Measurements from ENCODE around the gene C9orf43.
"Not testable (repeated sequence)": the region's sequence is repeated elsewhere in the genome, so short reads cannot be mapped to it uniquely, and the experiment has no call there.

C9orf43 gene

DNA sequence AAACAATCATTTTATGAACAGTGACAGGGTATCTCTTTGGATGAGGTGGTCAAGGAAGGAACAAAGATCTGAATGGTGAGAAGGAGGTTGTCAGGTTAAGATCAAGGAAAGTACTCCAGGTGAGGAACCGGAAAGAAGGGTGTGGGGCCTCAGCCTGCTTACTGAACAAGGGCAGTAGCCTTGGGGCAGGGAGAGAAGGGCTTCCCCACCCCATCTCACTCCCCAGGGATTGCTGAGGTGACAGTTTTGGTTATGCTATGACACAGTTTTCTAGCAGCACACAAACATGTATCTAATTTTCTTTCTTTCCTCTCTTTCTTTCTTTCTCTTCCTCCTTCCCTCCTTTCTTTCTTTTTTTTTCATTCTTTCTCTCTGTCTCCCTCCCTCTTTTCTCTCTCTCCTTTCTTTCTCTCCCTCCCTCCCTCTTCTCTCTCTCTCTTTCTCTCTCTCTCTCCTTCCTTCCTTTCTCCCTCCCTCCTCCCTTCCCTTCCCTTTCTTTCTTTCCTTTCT, 29.6 kb upstream of the C9orf43 start:
- no peaks in the 10 kb centered on the region for H3K27me3 ChIP-seq
- no peak overlapping the region for H3K4me3 ChIP-seq
- H3K36me3 ChIP-seq = peaks cover 0 to 5% (median 0%) of the 10 kb centered on the region in 11 experiments; a peak in 3 of 22 replicates
- H3K4me2 ChIP-seq = peak overlapping the region in 10 of 11 experiments; percentile 7 to 57 (median 40); a peak in 13 of 22 replicates
- H3K27ac ChIP-seq = peak overlapping the region in 1 of 11 experiments; percentile 25; a peak in 1 of 22 replicates
- peaks cover 9 to 42% (median 16%) of the 10 kb centered on the region in 10 experiments for H3K4me1 ChIP-seq
- no peaks in the 10 kb centered on the region for H4K20me1 ChIP-seq
- H3K9ac ChIP-seq = no peak overlapping the region
- no peak for TF ChIP-seq Cebpa-rat (IDR thresholded peaks at IDR 0.05)
- H3K9me3 ChIP-seq (replicated peaks in 1 of 11) = no peaks in the 10 kb centered on the region

DNA sequence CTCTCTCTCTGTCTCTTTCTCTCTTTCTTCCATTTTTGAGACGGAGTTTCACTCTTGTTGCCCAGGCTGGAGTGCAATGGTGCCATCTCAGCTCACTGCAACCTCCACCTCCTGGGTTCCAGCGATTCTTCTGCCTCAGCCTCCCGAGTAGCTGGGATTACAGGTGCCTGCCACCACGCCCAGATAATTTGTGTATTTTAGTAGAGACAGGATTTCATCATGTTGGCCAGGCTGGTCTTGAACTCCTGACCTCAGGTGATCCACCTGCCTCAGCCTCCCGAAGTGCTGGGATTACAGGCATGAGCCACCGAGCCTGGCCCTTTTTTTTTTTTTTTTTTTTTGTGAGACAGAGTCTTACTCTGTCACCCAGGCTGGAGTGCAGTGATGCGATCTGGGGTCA, 29.1 kb upstream of the C9orf43 start:
- H3K36me3 ChIP-seq; H4K20me1 ChIP-seq; H3K27ac ChIP-seq; H3K4me2 ChIP-seq; H3K9me3 ChIP-seq (replicated peaks in 1 of 11); H3K9ac ChIP-seq; H3K4me3 ChIP-seq; H3K27me3 ChIP-seq: not testable (repeated sequence)
- peaks cover 5 to 43% (median 13%) of the 10 kb centered on the region in 10 experiments; a peak in 19 of 20 replicates for H3K4me1 ChIP-seq

DNA sequence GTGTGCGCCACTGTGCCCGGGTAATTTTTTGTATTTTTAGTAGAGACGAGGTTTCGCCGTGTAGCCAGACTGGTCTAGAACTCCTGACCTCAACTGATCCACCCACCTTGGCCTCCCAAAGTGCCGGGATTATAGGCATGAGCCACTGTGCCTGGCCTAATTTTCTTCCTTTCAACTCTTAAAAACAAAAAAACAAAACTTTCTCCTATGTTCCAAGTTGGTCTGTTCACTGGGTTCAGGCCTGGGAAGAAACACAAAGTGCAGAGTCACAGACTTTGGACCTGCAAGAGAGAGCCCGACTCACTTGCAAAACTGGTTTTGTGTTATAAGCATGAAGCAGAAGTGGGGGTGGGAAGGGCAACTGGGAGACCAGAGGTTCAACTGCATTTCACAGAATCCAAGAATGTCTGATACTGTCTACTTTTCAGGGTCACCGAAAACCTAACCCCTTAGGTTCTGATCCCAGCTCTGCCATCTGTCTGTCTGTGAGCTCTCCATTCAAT, 28.6 kb upstream of the C9orf43 start:
- H3K4me3 ChIP-seq = no peak overlapping the region
- H4K20me1 ChIP-seq = no peaks in the 10 kb centered on the region
- no peak overlapping the region for H3K9ac ChIP-seq
- peaks cover 1 to 14% (median 3%) of the 10 kb centered on the region in 11 experiments; a peak in 16 of 22 replicates for H3K36me3 ChIP-seq
- H3K27me3 ChIP-seq = no peaks in the 10 kb centered on the region
- no peak for TF ChIP-seq Cebpa-rat (IDR thresholded peaks at IDR 0.05)
- H3K27ac ChIP-seq = no peak overlapping the region
- no peaks in the 10 kb centered on the region for H3K9me3 ChIP-seq (replicated peaks in 1 of 11)
- peaks cover 5 to 48% (median 17%) of the 10 kb centered on the region in 10 experiments; a peak in 19 of 20 replicates for H3K4me1 ChIP-seq
- H3K4me2 ChIP-seq = no peak overlapping the region

DNA sequence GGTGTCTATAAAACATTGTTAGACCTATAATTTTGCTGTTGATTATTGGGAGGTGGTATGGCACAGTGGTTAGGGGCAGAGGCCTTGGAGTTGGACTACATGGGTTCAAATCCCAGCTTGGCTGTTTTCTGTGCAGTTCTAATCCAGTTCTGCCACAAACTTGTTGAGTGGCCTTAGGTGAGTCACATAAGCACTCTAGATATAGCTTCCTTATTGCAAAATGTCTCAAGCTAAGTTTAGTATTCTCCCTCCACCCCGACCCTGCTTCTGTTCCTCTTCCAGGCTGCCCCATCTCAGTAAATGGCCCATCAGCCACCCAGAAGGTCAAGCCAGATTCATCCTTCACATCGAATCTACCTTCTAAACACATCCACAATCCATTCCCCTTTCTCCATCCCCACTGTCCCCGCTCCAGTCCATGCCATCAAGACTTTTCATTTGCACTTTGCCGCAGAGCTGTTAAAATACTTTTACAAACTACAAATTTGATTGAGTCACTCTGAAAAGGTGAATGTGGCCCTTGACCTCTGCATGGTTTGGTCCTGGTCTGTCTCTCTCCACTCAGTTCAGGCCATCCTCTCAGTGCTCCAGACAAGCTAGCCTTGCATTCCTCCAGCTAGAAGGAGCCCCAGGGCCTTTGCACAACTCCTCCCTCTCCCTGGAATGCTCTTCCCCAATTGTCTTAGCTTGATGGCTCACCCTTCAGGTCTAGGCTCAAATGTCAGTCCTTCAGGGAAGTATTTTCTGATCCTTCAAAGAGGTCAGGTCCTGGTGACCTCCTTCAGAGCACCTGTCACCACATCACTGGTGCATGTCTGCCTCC, 23.8 kb upstream of the C9orf43 start:
- 0 out of 20 replicates have a peak overlapping the region, but pooled peaks of 1 of the 10 experiments have one; percentile 10 for H3K4me3 ChIP-seq
- peak overlapping the region in 1 of 11 experiments; percentile 41; a peak in 2 of 22 replicates for H3K9ac ChIP-seq
- peaks cover 11 to 55% (median 22%) of the 10 kb centered on the region in 10 experiments; a peak in 18 of 20 replicates for H3K4me1 ChIP-seq
- H3K36me3 ChIP-seq = peaks cover 44 to 60% (median 51%) of the 10 kb centered on the region in 11 experiments
- no peak for TF ChIP-seq Cebpa-rat (IDR thresholded peaks at IDR 0.05)
- no peaks in the 10 kb centered on the region for H3K27me3 ChIP-seq
- H3K9me3 ChIP-seq (replicated peaks in 1 of 11) = no peaks in the 10 kb centered on the region
- H4K20me1 ChIP-seq = no peaks in the 10 kb centered on the region; a peak in 1 of 22 replicates
- H3K27ac ChIP-seq = peak overlapping the region in 4 of 11 experiments; percentile 26 to 74 (median 49); a peak in 7 of 22 replicates
- peak overlapping the region in 6 of 11 experiments; percentile 29 to 74 (median 59); a peak in 11 of 22 replicates for H3K4me2 ChIP-seq

DNA sequence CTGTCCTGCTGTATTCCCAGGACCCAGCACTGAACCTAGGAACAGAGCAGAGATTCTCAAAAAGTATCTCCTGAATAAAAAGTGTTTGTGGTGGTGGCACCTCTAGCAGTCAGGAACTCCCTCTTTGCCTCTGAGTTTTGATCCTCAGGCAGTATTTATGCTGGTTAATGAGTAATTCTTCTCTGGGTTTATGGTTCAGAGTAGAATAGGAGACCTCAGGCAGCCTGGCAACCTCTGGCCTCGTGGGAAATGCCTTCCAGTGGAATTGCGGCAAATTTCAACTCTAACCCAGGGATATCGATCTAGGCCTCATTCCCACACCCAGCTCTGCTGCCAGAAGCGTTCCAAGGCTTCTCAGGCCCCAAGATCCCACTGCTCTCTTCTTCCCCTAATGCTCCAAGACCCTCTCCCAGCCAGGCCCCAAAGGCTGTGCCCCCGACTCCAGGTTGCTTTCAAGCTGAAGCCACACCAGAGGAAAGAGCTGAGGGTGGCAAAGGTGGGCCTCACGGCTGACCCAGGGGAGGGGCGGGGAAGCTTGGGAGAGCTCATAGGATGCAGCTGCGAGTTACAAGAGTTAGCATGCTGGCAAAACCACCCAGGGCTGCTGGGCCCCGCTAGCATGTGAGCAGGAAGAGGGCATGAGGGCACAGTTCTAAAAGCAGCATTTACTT, 22.9 kb upstream of the C9orf43 start:
- Histone ChIP-seq H3K4me1 (peaks cover 11 to 50% (median 22%) of the 10 kb centered on the region in 10 experiments; a peak in 18 of 20 replicates), H3K4me3 (no peak overlapping the region), H3K9ac (peak overlapping the region in 6 of 11 experiments; percentile 7 to 37 (median 22); a peak in 7 of 22 replicates), H3K9me3 (replicated peaks in 1 of 11) (no peaks in the 10 kb centered on the region), H4K20me1 (no peaks in the 10 kb centered on the region; a peak in 1 of 22 replicates), H3K27me3 (no peaks in the 10 kb centered on the region), H3K27ac (peak overlapping the region in 6 of 11 experiments; percentile 0 to 74 (median 33); a peak in 9 of 22 replicates), H3K4me2 (peak overlapping the region in 7 of 11 experiments; percentile 12 to 74 (median 37); a peak in 10 of 22 replicates), H3K36me3 (peaks cover 52 to 69% (median 59%) of the 10 kb centered on the region in 11 experiments)
- TF ChIP-seq Cebpa-rat (IDR thresholded peaks at IDR 0.05) = no peak

DNA sequence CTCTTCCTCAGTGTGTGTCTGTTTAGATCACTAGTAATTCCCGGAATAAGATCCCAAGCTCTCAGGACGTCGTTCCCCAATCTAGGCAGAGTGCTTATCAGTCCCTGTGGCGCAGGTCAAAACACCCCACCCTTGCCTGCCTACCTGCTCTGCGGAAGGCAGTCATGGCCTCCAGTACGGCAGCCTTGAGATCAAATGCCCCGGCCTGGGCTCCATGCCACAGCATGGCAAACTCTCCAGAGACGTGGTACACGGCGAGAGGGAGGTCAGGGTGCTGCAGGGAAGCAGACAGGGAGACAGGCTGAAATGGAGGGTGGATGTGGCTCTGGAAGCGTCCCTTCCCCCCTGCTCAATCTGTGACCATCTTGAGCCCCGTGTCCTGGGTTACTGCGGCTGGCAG, 21.7 kb upstream of the C9orf43 start:
- TF ChIP-seq Cebpa-rat (IDR thresholded peaks at IDR 0.05) = no peak
- H3K9ac ChIP-seq = peak overlapping the region in 1 of 11 experiments; percentile 18; a peak in 1 of 22 replicates
- H3K9me3 ChIP-seq (replicated peaks in 1 of 11) = no peaks in the 10 kb centered on the region
- peaks cover 11 to 50% (median 22%) of the 10 kb centered on the region in 10 experiments; a peak in 18 of 20 replicates for H3K4me1 ChIP-seq
- no peaks in the 10 kb centered on the region; a peak in 1 of 22 replicates for H4K20me1 ChIP-seq
- H3K27me3 ChIP-seq = no peaks in the 10 kb centered on the region
- no peak overlapping the region for H3K4me3 ChIP-seq
- H3K27ac ChIP-seq = no peak overlapping the region
- H3K4me2 ChIP-seq = no peak overlapping the region; a peak in 1 of 22 replicates
- H3K36me3 ChIP-seq = peaks cover 52 to 78% (median 71%) of the 10 kb centered on the region in 11 experiments

DNA sequence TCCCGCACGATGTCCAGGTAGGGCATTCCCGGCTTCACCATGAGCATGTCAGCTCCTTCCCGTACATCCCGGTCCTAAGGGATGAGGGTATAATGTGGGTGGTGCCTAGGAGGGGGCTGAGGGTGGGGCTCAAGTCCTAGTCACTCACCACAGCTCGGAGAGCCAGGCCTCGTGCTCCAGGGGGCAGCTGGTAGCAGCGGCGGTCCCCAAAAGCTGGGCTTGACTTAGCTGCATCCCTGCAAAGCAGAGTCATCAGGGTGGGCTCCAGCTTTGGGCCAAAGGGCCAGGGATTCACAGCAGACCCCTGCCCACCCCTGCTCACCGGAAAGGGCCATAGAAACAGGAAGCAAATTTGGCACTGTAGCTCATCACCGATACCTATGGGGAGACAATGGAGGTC, 21.1 kb upstream of the C9orf43 start:
- H3K36me3 ChIP-seq = peaks cover 52 to 78% (median 72%) of the 10 kb centered on the region in 11 experiments
- no peak overlapping the region for H3K27ac ChIP-seq
- no peak for TF ChIP-seq Cebpa-rat (IDR thresholded peaks at IDR 0.05)
- no peaks in the 10 kb centered on the region; a peak in 1 of 22 replicates for H4K20me1 ChIP-seq
- H3K27me3 ChIP-seq = no peaks in the 10 kb centered on the region
- peaks cover 11 to 45% (median 21%) of the 10 kb centered on the region in 10 experiments; a peak in 18 of 20 replicates for H3K4me1 ChIP-seq
- no peak overlapping the region for H3K9ac ChIP-seq
- no peaks in the 10 kb centered on the region for H3K9me3 ChIP-seq (replicated peaks in 1 of 11)
- H3K4me3 ChIP-seq = no peak overlapping the region
- no peak overlapping the region for H3K4me2 ChIP-seq

DNA sequence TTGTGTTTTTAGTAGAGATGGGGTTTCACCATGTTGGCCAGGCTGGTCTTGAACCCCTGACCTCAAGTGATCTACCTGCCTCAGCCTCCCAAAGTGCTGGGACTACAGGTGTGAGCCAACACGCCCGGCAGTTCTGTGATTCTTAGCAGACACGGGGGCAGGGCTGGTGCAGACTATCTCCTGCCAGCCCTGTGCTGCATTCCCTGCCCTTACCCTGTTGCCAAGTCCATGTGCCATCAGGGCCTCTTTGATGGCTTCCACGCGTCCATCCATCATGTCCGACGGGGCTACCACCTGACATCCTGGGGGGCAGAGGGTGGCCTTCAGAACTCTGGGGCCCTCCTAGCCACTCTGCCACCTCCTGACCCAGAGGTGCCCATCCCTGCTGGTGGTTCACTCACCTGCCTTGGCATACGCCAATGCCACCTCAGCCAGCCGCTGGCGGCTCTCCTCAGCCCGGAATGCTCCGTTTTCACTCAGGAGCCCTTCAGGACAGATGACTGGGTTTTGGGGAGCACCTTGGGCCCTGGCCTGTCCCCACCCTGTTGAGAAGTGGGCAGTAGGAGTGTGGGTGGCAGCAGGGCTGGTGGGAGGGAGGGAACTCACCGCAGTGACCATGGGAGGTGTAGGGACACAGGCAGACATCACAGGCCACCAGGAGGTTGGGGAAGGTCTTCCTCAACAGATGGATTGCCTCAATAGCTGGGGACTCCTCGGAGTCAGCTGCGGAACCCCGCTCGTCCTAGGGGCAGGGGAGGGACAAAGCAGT, 20.2 kb upstream of the C9orf43 start:
- Histone ChIP-seq H3K36me3 (peaks cover 52 to 86% (median 75%) of the 10 kb centered on the region in 11 experiments), H3K4me1 (peaks cover 11 to 36% (median 18%) of the 10 kb centered on the region in 10 experiments; a peak in 18 of 20 replicates), H3K27me3 (no peaks in the 10 kb centered on the region), H3K9me3 (replicated peaks in 1 of 11) (no peaks in the 10 kb centered on the region), H3K4me2 (no peak overlapping the region), H3K9ac (no peak overlapping the region), H3K27ac (no peak overlapping the region), H4K20me1 (peaks cover 0 to 5% (median 0%) of the 10 kb centered on the region in 11 experiments; a peak in 1 of 22 replicates), H3K4me3 (no peak overlapping the region)
- no peak for TF ChIP-seq Cebpa-rat (IDR thresholded peaks at IDR 0.05)

Measured in BLaER1 treated with 17β-estradiol and CSF1 and Interleukin-3, amounts not matched to agents 10 nM and 100 nM (cell line).